Thyroid gland (tissue), 4 donors: Measurements from ENCODE around the gene SIX1. TPM values are rescaled to one million over a fixed set of nuclear protein-coding genes. Genes with fewer than 3 reads are reported as not detected.

ENCODE experiments used
- DNase-seq, 2 donors: peaks; one replicate each; pipeline ENCODE4 v3.0.0-alpha.2; 2019
- H3K27ac ChIP-seq, 3 donors: fragments of 200-600 bp; sonication (generic); 1 replicate in 2 of 3; 2 replicates in 1 of 3; pipeline ENCODE4 v1.5.1; 2016 to 2019; ENCODE audit warnings: mild to moderate bottlenecking in 1 of 3, moderate library complexity in 1 of 3
- H3K27me3 ChIP-seq: fragments of 200-600 bp; sonication (generic); one replicate; pipeline ENCODE4 v1.5.1; 2019
- H3K36me3 ChIP-seq, 2 donors: fragments of 200-600 bp; sonication (generic); one replicate each; pipeline ENCODE4 v1.5.1; 2016 to 2019
- H3K4me1 ChIP-seq, 2 donors: fragments of 200-600 bp; sonication (generic); one replicate each; pipeline ENCODE4 v1.5.1; 2017 to 2019
- H3K4me3 ChIP-seq, 3 donors: fragments of 200-600 bp; sonication (generic); replicated peaks in 1 of 3; 1 replicate in 2 of 3; 2 replicates in 1 of 3; pipeline ENCODE4 v1.5.1; 2016; ENCODE audit warnings: mild to moderate bottlenecking in 1 of 3
- H3K9me3 ChIP-seq: fragments of 200-600 bp; sonication (generic); one replicate; pipeline ENCODE4 v1.5.1; 2017
- POLR2A ChIP-seq, 2 donors: fragments of 450-650 bp; IDR thresholded peaks; one replicate each; pipeline ENCODE4 v1.6.1; 2017; ENCODE audit warnings: antibody characterized with exemption in 2 of 2, mild to moderate bottlenecking in 2 of 2, moderate library complexity in 1 of 2
- WGBS, 2 donors: methylation state at CpG; one replicate each; pipeline ENCODE4 v1.1.5; 2017; 5-methylcytosine and 5-hydroxymethylcytosine counted together
- intact Hi-C: fragments of 100-400 bp; cut with DNase I; formaldehyde crosslinking; loops from one replicate; pipeline ENCODE4 v1.15.1; 2023
- total RNA-seq, 4 donors: library from RNA; depleted of rRNA; stranded (reverse); fragments of >200 nt; gene quantifications; one replicate each; pipeline ENCODE4 v1.2.3, GENCODE V29; 2016
- TF ChIP-seq, protein P1 (sequence below), 6 experiments: fragments of 200-600 bp in 3 of 6; fragments of 450-650 bp in 3 of 6; sonication (generic) in 3 of 6; IDR thresholded peaks; one replicate each; pipeline ENCODE4 v1.5.1; 2016 to 2019; ENCODE audit warnings: antibody characterized with exemption in 6 of 6, mild to moderate bottlenecking in 2 of 6, inconsistent platforms in 1 of 6, moderate library complexity in 1 of 6

Gene SIX1
- total RNA-seq, 4 donors from 2014 or later: 2.1 to 3.6 (median 2.7) TPM

DNA sequence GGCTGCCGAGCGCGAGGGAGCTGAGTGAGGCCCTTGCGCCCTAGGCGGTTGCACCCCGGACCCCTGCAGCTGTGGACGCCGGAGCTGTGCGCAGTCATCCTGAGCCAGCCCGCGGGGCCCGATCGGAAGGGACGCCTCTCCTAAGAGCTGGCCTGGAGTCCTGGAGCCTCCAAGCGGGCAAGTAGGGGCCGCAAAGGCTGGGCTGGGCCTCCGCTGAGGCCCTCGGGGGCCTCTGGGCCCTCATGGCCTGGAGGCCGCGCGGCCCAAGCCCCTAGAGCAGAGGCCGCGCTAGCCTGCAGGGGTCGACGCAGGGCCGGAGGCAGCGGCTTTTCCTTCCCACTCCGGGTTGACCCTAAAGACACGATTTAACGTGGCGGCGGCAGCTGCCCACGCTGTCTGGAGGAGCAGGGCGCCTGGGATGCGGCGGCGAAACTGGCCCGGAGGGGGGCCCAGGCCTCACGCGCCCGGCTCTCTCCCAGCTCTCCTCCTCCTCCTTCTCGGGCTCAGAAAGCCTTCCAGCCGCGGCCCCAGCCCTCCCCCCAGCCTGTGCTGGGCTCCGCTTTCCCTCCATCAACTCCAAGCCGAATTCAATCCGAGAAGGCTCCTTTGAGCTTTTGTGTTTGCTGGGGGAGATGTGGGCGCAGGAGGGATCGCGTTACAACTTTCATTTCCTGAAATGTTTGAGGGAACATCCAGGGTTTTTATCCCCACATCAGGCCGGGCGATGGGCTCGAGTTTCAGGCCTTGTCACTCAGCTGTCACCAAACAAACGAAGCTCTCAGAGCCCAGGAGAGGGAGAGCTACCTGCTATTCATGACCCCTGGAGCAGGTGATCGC is 11.6 kb downstream of the SIX1 start:
- intact Hi-C loops: no loop called here
- Histone ChIP-seq H3K4me1 (peaks cover 17 to 22% of the 10 kb centered on the region in 2 donors), H3K36me3 (no peaks in the 10 kb centered on the region), H3K27ac (peak overlapping the region in 1 of 3 donors; percentile 25), H3K27me3 (peaks cover 49% of the 10 kb centered on the region), H3K4me3 (no peak overlapping the region), H3K9me3 (no peaks in the 10 kb centered on the region)
- no peak for TF ChIP-seq POLR2A (IDR thresholded peaks at IDR 0.05)
- TF ChIP-seq, protein P1, sequence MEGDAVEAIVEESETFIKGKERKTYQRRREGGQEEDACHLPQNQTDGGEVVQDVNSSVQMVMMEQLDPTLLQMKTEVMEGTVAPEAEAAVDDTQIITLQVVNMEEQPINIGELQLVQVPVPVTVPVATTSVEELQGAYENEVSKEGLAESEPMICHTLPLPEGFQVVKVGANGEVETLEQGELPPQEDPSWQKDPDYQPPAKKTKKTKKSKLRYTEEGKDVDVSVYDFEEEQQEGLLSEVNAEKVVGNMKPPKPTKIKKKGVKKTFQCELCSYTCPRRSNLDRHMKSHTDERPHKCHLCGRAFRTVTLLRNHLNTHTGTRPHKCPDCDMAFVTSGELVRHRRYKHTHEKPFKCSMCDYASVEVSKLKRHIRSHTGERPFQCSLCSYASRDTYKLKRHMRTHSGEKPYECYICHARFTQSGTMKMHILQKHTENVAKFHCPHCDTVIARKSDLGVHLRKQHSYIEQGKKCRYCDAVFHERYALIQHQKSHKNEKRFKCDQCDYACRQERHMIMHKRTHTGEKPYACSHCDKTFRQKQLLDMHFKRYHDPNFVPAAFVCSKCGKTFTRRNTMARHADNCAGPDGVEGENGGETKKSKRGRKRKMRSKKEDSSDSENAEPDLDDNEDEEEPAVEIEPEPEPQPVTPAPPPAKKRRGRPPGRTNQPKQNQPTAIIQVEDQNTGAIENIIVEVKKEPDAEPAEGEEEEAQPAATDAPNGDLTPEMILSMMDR (IDR thresholded peaks at IDR 0.05): no peak
- 8 to 12% methylated on average over 19 to 26 of the region's 55 CpGs for WGBS, 2 donors
- DNase-seq: no peak

DNA sequence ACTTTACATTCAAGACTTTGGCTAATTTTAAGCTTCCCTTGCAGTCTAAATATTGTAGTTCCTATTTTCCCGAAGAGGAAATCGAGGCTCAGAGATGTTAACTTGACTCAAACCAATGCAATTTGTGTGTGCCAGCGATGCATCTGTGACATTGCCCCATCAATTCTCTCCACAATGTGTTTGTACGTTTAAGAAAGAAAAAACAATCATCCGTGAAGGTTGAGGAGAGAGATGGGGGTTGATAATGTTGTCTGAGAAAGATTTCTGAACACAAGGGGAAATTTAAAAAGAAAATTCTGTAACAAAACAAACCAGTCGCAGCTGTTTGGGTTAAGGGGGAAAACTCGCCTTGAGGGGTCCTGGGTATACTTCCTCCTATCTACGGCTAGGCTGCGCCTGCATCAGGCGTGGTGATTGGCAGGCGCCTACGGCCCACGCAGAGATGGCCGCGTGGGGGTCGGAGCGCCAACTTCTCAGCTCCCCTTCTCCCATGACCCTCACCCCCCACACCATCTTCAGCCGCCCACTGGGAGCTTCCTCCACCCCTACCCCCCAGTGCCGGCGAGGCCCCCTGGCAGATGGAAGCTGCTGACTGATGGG is 12.3 kb downstream of the SIX1 start:
- TF ChIP-seq, protein P1 (IDR thresholded peaks at IDR 0.05): no peak
- TF ChIP-seq POLR2A (IDR thresholded peaks at IDR 0.05): no peak
- no peak for DNase-seq
- no peak overlapping the region for H3K4me3 ChIP-seq
- H3K36me3 ChIP-seq: no peaks in the 10 kb centered on the region
- H3K9me3 ChIP-seq: no peaks in the 10 kb centered on the region
- peaks cover 10 to 15% of the 10 kb centered on the region in 2 donors for H3K4me1 ChIP-seq
- intact Hi-C loops: no loop called here
- H3K27ac ChIP-seq: no peak overlapping the region
- WGBS, 2 donors: 27 to 35% methylated on average over 17 to 19 of the region's 20 CpGs
- peaks cover 43% of the 10 kb centered on the region for H3K27me3 ChIP-seq

DNA sequence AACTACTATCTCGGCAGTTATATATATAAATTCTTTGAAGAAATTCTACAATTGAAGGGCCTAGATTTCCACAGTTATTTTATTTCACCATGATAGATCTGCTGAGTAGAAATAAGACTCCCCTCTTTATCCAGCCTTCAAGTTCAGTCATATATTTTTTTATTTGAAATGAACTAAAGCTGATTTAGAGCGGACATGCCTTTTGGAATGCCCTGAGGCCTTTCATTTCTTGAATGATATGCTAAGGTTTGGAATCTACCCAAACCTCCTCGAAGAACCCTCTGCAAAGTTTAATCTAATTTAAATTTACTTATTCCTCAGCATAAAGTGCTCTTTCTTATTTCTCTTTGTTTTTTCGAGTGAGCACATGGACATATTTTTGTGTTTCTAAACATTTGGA is 15.1 kb downstream of the SIX1 start:
- intact Hi-C loops: no loop called here
- WGBS, 2 donors: 79 to 86% methylated on average over 4 of the region's 4 CpGs
- DNase-seq: no peak

DNA sequence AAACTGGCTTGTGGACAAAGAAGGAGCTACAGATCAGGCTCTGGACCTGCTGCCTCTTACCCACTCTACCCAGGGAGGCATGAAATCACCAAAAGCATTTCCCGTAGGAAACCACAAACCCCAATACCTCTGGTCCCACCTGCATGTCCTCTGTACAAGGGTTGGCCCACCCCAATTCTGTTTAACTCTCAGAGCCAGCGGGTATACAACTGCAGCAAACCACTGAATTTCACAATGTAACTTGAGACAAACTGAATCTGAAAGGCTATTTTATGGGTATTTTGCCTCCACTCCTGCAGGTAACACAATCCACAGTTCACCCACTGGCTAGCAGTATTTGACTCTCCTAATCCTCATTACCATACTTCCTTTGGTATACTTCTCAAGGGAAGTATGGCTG is 16.5 kb downstream of the SIX1 start:
- DNase-seq: no peak
- Histone ChIP-seq H3K4me3 (no peak overlapping the region), H3K9me3 (no peaks in the 10 kb centered on the region), H3K27me3 (peaks cover 8% of the 10 kb centered on the region), H3K4me1 (peaks cover 5 to 7% of the 10 kb centered on the region in 2 donors), H3K36me3 (no peaks in the 10 kb centered on the region), H3K27ac (no peak overlapping the region)
- WGBS, 2 donors: 71 to 80% methylated on average over 2 of the region's 2 CpGs
- TF ChIP-seq, protein P1 (IDR thresholded peaks at IDR 0.05): no peak
- no peak for TF ChIP-seq POLR2A (IDR thresholded peaks at IDR 0.05)
- intact Hi-C loops: no loop called here

More for the DNA sequence above, 15.1 kb downstream of the SIX1 start:
- H3K27me3 ChIP-seq: peaks cover 20% of the 10 kb centered on the region
- peaks cover 9 to 12% of the 10 kb centered on the region in 2 donors for H3K4me1 ChIP-seq
- H3K27ac ChIP-seq: no peak overlapping the region
- no peak for TF ChIP-seq POLR2A (IDR thresholded peaks at IDR 0.05)
- TF ChIP-seq, protein P1 (IDR thresholded peaks at IDR 0.05): no peak
- no peaks in the 10 kb centered on the region for H3K9me3 ChIP-seq
- H3K36me3 ChIP-seq: no peaks in the 10 kb centered on the region
- no peak overlapping the region for H3K4me3 ChIP-seq

DNA sequence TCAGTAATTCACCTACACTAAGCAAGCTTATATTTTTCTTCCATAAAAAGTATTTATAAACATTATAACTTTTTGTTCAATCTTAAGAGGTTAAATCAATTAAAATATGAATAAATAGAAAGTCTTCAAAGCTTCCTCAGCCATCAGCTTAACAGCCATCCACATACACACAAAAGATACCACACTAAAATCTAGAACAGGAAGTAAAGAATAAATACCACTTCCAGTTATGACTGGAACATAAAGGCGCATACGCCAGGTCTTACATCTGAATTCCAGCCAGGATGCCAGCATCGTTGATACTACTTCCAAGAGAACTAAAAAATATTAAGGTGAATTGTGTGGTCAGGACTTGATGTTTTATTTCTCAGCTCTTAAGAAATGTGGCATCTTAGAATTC is 17.0 kb downstream of the SIX1 start:
- H3K4me3 ChIP-seq: no peak overlapping the region
- H3K4me1 ChIP-seq: peaks cover under 1 to 2% of the 10 kb centered on the region in 2 donors
- intact Hi-C loops: no loop called here
- H3K9me3 ChIP-seq: no peaks in the 10 kb centered on the region
- no peak overlapping the region for H3K27ac ChIP-seq
- no peak for DNase-seq
- H3K27me3 ChIP-seq: peaks cover 3% of the 10 kb centered on the region
- no peaks in the 10 kb centered on the region for H3K36me3 ChIP-seq
- TF ChIP-seq POLR2A (IDR thresholded peaks at IDR 0.05): no peak
- TF ChIP-seq, protein P1 (IDR thresholded peaks at IDR 0.05): no peak
- WGBS, 2 donors: 72% methylated on average over 3 of the region's 3 CpGs
